HFF-Myc (cell line): Measurements from ENCODE around the gene KCNH1.

Experiments
- DNase-seq: peaks from one replicate; pipeline ENCODE4 v3.0.0-alpha.2; 2011; ENCODE audit warnings: low read depth; ENCODE audit errors: extremely low read depth
- H3K4me3 ChIP-seq: replicated peaks from 2 replicates; pipeline ENCODE4 v1.5.1; 2011; ENCODE audit warnings: low read depth, mild to moderate bottlenecking, control low read depth, low read length
- TF ChIP-seq, protein P1 (sequence below): IDR thresholded peaks from 2 replicates; pipeline ENCODE4 v1.5.1; 2012; ENCODE audit warnings: mild to moderate bottlenecking, low read depth, low read length, control low read depth; ENCODE audit errors: missing control alignments

Gene KCNH1

DNA sequence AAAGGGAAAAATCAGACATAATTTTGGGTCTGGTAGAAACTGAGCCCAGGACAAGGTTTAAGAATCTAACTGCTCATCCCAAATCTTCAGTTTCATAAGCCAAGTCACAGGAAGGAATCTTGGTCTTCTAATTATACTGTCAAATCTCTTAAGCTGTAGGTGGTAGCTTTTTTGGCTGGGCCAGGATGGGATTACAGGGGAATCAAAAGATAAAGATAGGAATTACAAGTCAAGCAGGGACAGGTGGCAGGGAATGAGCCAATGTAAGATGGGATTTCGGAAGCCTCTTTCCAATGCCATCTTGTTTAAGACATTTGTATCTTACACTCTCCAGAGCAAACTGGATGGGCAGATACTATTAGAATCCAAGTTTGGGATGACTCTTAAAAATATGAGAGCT, 383.5 kb downstream of the KCNH1 start:
- TF ChIP-seq, protein P1, sequence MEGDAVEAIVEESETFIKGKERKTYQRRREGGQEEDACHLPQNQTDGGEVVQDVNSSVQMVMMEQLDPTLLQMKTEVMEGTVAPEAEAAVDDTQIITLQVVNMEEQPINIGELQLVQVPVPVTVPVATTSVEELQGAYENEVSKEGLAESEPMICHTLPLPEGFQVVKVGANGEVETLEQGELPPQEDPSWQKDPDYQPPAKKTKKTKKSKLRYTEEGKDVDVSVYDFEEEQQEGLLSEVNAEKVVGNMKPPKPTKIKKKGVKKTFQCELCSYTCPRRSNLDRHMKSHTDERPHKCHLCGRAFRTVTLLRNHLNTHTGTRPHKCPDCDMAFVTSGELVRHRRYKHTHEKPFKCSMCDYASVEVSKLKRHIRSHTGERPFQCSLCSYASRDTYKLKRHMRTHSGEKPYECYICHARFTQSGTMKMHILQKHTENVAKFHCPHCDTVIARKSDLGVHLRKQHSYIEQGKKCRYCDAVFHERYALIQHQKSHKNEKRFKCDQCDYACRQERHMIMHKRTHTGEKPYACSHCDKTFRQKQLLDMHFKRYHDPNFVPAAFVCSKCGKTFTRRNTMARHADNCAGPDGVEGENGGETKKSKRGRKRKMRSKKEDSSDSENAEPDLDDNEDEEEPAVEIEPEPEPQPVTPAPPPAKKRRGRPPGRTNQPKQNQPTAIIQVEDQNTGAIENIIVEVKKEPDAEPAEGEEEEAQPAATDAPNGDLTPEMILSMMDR = no peak
- no peak for DNase-seq
- H3K4me3 ChIP-seq = no peak overlapping the region

DNA sequence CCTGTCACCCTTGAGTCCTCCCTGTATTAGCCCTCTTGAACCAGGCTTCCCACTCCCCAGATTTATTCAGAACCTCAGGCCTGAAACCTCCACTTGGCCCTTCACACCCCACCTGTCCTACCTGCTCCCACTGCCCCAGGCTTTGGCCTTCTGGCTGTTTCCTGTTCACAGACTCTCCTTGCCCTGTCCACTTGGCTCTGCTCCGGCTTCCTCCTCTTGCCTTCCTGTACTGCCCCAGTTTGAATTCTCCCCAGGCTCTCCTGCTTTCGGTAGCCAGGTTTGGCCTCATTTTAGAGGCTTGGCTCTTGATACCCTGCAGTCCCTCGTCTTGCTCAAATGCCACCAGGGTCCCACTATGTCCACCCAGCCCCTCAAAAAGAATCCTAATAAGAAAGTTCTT, 385.2 kb downstream of the KCNH1 start:
- no peak overlapping the region for H3K4me3 ChIP-seq
- no peak for DNase-seq
- TF ChIP-seq, protein P1 = no peak

DNA sequence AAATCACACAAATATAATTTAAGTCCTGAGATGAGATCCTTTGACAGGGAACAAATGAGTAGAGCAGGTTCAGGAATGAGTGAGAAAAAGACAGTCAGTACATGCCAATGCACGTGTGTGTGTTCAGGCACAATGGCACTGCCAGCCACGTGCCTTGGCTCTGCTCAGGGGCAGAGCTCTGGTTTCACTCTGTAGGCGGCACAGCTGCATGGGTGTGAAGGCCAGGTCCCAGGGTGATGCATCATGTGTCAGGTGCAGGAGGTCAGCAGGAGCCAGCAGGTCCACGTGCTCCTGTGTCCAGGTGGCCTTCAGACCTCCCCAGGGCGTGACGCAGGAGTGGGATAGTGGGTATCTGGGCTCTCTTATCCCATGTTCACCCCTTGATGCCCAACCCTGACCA, 386.1 kb downstream of the KCNH1 start:
- H3K4me3 ChIP-seq = no peak overlapping the region
- TF ChIP-seq, protein P1 = no peak
- no peak for DNase-seq

DNA sequence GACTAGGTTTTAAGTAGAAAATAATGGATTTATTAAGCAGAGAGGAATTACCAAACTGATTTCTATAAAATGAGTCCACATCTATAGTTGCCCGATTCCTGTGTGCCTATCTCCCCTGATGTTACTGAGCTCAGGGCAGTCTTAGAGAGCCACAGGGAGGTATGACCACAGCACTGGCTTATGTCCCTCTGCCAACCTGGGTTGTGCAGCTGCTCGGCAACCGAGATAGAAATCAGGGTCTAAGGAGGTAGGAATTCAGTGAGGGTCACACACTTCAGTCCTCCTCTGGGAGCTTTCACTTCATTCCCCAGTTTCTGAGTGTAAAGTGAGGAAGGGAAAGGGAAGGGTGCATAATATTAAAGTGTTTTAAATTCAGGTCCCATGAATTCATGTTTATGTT, 386.8 kb downstream of the KCNH1 start:
- DNase-seq = no peak
- no peak overlapping the region for H3K4me3 ChIP-seq
- TF ChIP-seq, protein P1 = no peak

DNA sequence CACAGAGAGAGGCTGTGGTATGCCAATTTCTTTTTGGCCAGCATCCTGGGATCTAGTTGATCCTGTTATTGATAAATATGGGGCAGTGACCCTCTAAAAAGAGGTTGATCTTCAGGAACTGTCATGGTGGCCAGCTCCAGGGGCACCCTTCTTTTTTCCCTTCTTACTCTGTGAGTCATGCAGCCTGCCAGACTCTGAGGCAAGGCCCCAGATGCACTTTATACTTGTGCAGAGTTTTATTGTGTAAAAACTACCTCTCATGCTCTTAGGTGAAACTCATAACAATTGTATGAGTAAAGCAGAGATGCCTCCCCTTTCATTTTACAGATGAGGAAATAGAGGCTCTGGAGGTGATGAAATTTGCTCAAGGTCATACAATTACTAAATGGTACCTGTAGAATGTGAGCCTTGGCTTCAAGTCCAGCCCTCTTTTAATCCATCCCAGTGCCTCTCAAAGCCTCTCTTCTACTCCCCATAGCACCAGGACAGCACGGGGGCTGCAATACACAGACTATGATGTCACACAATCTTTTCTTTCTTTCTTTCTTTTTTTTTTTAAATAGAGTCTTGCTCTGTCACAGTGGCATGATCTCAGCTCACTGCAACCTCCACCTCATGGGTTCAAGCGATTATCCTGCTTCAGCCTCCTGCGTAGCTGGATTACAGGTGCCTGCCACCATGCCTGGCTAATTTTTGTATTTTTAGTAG, 387.8 kb downstream of the KCNH1 start:
- H3K4me3 ChIP-seq = no peak overlapping the region
- TF ChIP-seq, protein P1 = no peak
- DNase-seq = no peak

DNA sequence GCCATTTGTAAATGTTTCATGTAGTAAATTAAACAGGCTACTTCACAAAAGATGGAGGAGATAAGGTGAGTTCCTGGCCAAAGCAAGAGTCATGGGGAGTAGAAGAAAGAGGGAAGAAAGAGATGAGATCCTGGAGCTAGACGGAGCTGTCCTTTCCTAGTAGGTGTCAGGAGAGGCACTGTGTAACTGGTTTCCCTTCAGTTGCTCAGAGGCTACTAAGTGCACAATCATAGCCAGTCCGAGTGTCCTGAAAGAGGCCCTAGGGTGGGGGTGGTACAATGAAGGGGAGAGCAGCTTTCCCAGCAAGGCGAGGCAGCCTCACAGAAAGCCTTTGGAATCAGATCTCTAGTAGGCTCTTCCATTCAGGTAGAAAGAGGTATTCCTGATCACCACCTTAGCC, 390.9 kb downstream of the KCNH1 start:
- TF ChIP-seq, protein P1 = no peak
- no peak overlapping the region for H3K4me3 ChIP-seq
- no peak for DNase-seq

DNA sequence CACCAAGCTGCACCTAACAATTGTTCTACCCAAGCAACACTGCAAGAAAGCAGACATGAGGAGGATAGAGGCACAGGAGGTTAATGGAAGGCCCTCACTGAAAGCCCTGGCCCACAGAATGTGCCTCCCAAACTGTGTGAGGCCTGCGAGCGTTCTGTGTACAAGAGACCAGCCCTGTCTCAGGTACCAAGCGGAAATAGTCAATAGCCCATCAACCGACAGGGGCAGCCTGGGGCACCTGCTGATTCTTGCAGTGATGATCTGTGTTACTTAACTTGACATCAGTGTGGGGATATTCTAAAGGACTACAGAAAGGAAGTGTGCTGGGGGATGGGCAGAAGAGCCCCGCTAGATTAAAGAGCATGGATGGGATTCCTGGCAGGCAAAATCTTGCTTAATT, 392.4 kb downstream of the KCNH1 start:
- TF ChIP-seq, protein P1 = no peak
- no peak for DNase-seq
- H3K4me3 ChIP-seq = no peak overlapping the region
